Skeletal muscle cell (primary cell): Measurements from ENCODE around the gene SEC24B.
"Not testable (repeated sequence)": the region's sequence is repeated elsewhere in the genome, so short reads cannot be mapped to it uniquely, and the experiment has no call there.

Source experiments
- DNase-seq: peaks from one replicate; pipeline ENCODE4 v3.0.0-alpha.2; 2010; ENCODE audit warnings: low read depth
- H3K4me3 ChIP-seq: 2 replicates; pipeline ENCODE4 v1.5.1; 2011; ENCODE audit warnings: low read depth, mild to moderate bottlenecking, control low read depth, low read length, moderate library complexity

SEC24B gene

DNA sequence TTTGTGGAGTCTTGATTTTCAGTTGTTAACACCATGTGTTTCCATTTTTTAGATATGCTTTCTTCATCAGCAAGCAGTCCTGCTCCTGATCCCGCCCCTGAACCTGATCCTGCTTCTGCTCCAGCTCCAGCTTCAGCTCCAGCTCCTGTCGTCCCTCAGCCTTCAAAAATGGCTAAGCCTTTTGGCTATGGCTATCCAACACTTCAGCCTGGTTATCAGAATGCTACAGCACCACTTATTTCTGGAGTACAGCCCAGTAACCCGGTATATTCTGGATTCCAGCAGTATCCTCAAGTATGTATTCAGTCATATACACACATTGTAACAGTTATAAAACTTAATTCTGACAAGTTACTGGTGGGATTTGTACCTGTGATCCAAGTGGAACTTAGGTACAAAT, 60.9 kb downstream of the SEC24B start:
- H3K4me3 ChIP-seq = no peak overlapping the region
- no peak for DNase-seq

- H3K4me3 ChIP-seq = no peak overlapping the region
Observed at GRCh38 chr4:109495514-109495913, 61.9 kb downstream of the SEC24B start.

DNA sequence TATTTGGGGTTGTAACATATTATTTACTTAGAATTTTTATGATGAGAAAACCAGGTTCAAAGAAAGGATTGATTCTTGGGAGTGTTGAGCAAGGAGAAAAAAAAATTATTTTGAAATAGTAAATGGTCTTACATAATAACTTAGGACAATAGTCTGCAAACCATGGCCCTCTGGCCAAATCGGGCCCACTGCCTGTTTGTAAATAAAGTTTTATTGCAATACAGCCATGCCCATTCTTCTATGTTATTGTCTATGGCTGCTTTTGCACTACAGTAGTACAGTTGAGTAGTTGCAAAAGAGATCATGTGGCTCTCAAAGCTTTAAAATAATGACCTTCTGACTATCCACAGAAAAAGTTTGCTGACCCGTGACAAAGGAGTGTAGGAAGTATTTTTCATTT, 63.3 kb downstream of the SEC24B start:
- no peak for DNase-seq
- H3K4me3 ChIP-seq = no peak overlapping the region

More at GRCh38 chr4:109495514-109495913, 61.9 kb downstream of the SEC24B start:
- DNase-seq = no peak

- H3K4me3 ChIP-seq = no peak overlapping the region
- no peak for DNase-seq
Observed at GRCh38 chr4:109497511-109497910, 63.9 kb downstream of the SEC24B start.

DNA sequence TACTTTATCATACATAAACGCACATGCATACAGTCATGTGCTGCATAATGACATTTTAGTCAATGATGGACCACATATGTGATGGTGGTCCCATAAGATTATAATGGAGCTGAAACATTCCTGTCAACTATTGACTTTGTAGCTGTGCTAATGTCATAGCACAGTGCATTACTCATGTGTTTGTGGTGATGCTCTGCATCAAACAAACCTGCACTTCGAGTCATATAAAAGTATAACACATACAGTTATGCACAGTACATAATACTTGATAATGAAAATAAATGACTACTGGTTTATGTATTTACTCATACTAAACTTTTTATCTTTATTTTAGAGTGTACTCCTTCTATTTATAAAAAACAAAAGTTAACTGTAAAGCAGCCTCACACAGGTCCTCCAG, 65.9 kb downstream of the SEC24B start:
- DNase-seq = no peak

DNA sequence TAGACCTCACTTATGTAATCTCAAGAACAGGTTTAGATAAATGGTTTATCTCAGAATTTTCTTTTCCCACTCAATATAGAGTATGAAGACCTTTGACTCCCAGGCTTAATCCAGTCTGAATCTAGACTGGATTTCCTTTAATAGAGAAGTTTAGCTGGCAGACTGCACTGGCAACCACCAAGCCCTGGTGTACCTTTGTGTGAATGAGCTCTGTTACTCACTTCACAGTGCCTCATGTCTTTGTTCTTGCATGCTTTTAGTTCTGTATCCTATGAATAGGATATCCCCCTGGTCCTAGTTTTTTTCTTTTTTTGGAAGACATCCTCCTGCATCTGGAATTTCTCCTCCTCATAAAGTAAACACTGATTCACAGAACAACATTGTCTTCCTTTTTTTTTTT, 73.3 kb downstream of the SEC24B start:
- DNase-seq = no peak
- H3K4me3 ChIP-seq = no peak overlapping the region

More for the DNA sequence above, 65.9 kb downstream of the SEC24B start:
- H3K4me3 ChIP-seq = no peak overlapping the region

DNA sequence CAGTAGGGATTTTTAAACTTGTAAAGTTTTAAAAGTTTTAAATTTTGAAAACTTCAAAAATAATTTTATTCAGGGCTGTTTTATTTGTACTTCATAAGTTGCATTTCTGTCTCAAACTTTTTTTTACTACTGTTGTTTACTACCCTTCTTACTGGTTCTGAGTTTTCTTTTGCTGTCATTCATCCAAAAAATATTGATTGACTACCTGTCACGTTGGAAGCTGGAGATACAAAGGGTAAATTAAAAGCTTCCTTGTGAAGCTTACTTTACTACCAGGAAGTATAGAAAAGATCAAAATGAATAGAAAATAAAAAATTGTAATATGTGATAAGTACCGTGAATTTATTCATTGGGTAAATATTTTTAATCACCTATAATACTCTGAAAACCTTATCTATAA, 77.1 kb downstream of the SEC24B start:
- no peak overlapping the region for H3K4me3 ChIP-seq
- no peak for DNase-seq

DNA sequence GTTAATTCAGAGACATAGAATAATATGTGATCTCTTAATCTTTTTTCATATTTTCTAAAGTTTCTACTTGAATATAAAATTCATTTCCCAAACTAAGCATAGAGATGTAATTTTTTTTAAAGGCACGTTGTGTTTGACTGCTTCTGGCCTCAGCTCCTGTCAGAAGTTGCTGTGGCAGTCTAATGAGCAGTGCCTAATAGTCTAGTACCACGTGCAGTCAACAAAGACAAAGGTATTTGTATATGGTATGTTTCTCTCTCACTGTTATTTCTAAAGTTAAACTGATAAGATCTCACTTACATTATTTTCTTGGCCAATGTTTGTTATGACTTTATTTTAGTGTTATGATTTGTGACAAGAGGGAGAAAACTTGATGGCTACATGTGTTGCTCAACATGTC, 77.8 kb downstream of the SEC24B start:
- no peak overlapping the region for H3K4me3 ChIP-seq
- DNase-seq = no peak

- not testable (repeated sequence) for H3K4me3 ChIP-seq, DNase-seq
Observed at GRCh38 chr4:109513368-109513767, 79.8 kb downstream of the SEC24B start.

DNA sequence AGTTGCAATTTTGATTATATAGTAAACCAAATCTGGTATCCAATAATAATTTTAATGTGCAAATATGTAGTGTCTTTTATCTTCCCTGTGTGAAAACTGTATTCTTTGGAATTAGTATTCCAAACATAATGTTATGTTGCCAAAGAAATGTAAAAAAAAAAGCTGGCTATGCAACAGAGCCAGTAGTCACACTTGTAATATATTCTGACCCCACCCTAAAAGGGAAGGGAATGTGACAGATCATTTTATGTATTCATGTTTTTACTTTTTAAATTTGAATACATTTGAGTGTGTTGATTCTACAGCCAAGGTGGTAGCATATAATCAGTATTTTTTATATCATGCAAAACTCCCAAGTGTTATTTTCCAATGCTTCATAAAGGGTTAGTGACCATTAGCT, 98.6 kb downstream of the SEC24B start:
- no peak for DNase-seq
- H3K4me3 ChIP-seq = no peak overlapping the region

GRCh38 chr4:109545401-109545800, 111.8 kb downstream of the SEC24B start:
- no peak overlapping the region for H3K4me3 ChIP-seq
- DNase-seq = no peak

- no peak for DNase-seq
- H3K4me3 ChIP-seq = no peak overlapping the region
Observed at GRCh38 chr4:109547394-109547793, 113.8 kb downstream of the SEC24B start.

DNA sequence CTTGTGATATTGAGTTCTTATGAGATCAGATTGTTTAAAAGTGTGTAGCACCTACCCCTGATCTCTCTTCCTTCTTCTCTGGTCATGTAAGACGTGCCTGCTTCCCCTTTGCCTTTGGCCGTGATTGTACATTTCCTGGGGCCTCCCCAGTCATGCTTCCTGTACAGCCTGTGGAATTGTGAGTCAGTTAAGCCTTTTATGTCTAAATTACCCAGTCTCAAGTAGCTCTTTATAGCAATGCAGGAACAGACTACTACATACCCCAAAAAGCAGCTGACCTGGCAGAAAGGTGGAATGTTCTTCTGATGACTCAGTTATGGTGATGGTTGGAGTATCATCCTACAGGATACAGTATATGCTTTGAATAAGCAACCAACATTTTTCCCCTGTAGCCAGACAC, 115.0 kb downstream of the SEC24B start:
- no peak overlapping the region for H3K4me3 ChIP-seq
- peak; percentile 71 for DNase-seq

- no peak for DNase-seq
- no peak overlapping the region for H3K4me3 ChIP-seq
Observed at GRCh38 chr4:109552237-109552636, 118.6 kb downstream of the SEC24B start.

DNA sequence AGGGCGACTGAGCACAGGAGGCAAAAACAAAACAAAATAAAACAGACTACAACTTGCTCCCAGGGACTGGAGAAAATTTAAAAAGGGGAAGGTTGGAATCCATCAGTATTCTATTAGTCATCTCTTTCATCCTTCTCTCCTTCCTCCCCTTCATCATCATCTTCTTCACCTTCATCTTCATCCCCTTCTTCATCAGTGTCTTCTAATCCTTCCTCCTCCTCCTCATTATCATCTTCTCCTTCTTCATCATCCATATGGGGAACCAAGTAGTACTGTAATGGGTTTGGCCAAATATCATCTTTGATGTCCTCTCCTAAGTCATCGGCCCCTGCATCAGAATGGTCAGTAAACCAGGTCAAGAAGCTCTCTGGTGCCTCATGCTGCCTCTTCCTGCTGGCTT, 119.5 kb downstream of the SEC24B start:
- DNase-seq = no peak
- no peak overlapping the region for H3K4me3 ChIP-seq

DNA sequence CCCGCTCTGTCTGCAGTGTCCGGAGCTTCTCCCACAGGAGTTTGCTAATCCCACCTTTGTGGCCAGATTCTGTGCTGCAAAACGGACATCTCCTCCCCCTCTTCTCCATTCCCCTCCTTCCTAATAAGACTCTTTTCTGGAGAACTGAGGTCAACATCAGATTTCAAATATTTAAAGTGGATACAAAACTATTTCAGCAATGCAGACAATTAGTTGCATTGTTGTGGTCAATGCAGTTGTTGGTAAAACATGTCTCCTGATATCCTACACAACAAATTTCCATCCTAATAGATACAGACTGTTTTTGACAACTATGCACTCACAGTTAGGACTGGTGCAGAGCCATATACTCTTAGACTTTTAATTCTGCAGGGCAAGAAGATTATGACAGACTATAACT, 121.4 kb downstream of the SEC24B start:
- DNase-seq = no peak
- H3K4me3 ChIP-seq = no peak overlapping the region

- no peak for DNase-seq
Observed at GRCh38 chr4:109557433-109557832, 123.8 kb downstream of the SEC24B start.

GRCh38 chr4:109558095-109558494, 124.5 kb downstream of the SEC24B start:
- not testable (repeated sequence) for DNase-seq, H3K4me3 ChIP-seq

More at GRCh38 chr4:109557433-109557832, 123.8 kb downstream of the SEC24B start:
- no peak overlapping the region for H3K4me3 ChIP-seq

DNA sequence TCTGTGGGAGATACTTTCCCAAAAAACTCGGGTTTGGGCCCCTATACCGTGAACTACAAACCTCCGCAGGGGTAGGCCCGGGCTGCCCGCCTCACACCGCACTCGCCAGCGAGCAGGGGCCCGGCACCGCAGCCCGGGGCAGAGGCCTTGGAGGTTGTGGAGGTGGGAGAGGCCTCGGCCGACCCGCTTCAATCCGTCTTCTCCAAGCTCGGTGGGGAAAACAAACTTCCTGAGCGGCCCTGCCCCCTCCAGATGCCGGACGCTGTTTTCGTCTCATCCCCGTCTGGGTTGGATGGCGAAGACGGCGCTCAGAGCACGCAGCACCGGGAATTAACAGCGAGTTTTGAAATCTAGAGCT, 126.0 kb downstream of the SEC24B start:
- peak overlapping the region; percentile 77 for H3K4me3 ChIP-seq
- no peak for DNase-seq

GRCh38 chr4:109559983-109560686, 126.5 kb downstream of the SEC24B start, which contains the start of gene MCUB:
Gene MCUB, plus strand, starts transcription at chr4:109560246. Its CDS starts 92 bp downstream, at chr4:109560338.
- DNase-seq = peak; percentile 41
- peak within 1 kb of the TSS; percentile 77 for H3K4me3 ChIP-seq

GRCh38 chr4:109560687-109561461, 127.3 kb downstream of the SEC24B start:
- H3K4me3 ChIP-seq = peak overlapping the region; percentile 77
- DNase-seq = peak; percentile 45
